ENCODE data around the gene PROM1. TPM values are rescaled to one million over a fixed set of nuclear protein-coding genes. Genes with fewer than 3 reads are reported as not detected.

PROM1 gene, protein sequence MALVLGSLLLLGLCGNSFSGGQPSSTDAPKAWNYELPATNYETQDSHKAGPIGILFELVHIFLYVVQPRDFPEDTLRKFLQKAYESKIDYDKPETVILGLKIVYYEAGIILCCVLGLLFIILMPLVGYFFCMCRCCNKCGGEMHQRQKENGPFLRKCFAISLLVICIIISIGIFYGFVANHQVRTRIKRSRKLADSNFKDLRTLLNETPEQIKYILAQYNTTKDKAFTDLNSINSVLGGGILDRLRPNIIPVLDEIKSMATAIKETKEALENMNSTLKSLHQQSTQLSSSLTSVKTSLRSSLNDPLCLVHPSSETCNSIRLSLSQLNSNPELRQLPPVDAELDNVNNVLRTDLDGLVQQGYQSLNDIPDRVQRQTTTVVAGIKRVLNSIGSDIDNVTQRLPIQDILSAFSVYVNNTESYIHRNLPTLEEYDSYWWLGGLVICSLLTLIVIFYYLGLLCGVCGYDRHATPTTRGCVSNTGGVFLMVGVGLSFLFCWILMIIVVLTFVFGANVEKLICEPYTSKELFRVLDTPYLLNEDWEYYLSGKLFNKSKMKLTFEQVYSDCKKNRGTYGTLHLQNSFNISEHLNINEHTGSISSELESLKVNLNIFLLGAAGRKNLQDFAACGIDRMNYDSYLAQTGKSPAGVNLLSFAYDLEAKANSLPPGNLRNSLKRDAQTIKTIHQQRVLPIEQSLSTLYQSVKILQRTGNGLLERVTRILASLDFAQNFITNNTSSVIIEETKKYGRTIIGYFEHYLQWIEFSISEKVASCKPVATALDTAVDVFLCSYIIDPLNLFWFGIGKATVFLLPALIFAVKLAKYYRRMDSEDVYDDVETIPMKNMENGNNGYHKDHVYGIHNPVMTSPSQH
- total RNA-seq (ENCODE audit: insufficient read depth, low replicate concordance) = 4.1 TPM

DNA sequence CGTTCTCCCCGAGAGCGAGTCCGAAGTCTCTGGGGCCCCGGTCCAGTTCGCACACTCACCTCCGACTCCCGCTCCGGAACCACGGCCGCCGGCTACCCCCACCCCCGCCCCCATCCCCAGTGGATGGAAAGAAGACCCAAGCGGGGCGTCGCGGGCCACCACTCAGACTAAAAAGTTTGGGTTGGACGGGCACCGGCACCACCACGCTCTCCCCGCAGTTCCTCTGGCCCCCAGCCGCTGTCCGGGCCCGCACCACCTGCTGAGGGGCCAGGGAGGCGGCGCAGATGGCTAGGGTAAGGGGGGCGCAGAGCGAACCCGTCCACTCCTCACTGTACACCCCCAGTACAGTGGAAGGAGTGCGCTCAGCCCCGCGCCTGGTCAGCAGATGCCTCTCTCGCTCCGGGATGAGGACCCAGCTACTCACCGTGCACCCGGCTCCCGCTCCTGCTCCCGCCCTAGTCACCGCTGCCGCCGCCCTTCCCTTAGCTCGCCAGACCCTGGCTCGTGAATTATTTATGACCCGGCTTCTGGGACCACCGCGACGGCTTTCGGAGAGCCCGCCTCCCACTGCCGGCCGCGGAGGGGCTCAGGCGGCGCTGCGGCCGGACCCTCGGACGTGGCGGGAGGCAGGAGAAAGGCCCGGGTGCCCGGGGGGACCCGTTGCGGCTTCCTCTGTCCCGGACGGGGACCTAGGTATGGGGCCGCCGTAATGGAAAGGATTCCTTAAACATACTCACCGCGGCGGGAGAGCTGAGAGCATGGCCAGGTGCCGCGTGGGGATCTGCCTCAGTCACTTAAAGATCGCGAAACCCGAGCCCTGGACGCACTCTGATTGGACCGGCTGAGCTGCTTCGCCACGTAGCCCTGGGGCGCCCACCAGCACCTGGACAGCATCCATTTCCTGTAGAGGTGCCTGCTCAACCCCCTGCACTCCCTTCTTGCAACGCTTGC, at the start of gene PROM1:
TSS of gene PROM1 (minus strand) at position 783 of the 951 bp plus-strand sequence. CDS start 8,117 bp downstream, outside the sequence.
- DNase-seq (ENCODE audit: low spot score) = no peak

DNA sequence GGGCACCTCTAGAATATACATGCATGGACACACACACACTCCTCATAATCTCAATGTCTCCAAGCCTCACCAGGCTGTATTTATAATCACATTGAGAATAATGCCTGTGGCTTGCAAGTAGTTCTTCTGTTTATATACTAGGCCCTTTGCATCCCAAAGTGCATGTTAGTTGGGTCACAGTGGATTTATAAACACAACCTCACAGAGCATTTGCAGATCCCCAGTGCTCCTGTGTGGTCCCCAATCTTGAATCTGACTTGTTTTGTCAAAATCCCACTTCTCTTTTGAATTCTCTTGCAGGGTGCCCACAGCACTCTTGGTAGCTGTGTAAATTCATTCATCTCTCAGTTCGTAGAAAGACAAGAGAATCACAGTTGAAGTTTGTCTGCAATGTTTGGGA, 49.6 kb upstream of the PROM1 start:
- DNase-seq (ENCODE audit: low spot score) = no peak

DNA sequence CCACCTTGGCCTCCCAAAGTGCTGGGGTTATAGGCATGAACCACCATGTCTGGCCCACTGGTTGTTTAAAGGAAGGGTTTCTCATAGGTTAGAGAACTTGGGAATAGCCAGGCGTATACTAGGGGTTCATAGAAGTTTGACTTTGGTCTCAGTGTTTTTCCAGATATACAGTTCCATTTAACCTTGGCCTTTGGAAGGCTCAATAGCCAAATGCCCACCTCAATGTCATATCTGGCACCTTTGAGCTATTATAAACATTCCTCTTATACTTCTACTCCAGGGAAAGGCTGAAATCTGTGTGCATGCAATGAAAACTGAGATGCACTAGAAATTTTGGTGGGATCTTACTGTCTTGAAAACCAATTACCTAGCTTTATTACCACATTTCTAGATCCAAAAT, 47.5 kb upstream of the PROM1 start:
- DNase-seq (ENCODE audit: low spot score) = no peak

DNA sequence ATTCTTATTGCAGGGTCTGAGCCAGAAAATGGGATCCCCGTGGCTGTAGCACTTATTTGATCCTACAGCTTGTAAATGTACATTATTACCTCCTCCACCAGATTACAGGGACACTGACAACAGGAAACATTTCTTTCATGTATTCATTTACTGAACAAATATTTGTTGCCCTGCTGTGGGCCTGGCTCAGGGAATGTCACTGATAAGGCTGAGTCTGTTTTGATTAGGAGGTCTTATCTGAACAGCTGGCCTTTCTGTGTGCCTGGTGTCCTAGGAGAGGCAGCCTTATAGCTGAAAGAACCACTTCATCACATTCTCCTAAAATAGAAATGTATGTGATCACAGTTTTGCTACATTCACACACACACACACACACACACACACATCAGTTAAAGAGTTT, 45.5 kb upstream of the PROM1 start:
- peak; percentile 72 for DNase-seq (ENCODE audit: low spot score)

DNA sequence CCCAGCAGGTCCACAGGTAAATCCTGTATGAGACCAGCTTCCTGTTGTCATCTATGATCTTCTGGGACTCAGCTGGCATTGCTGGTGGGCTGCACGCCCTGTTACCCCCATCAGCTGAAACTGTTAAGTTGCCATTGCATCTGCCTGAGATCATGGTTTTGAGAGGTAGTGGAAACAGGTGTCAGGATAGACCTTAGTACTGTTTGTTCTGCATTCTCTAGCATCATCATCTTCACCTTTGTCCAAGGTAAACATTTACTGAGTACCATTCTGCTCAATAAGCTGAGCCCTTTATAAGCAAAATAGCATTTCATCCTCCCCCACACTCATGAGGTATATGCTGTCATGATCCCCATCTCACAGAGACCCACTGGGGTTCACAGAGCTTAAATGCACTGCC, 42.9 kb upstream of the PROM1 start:
- DNase-seq (ENCODE audit: low spot score) = no peak

DNA sequence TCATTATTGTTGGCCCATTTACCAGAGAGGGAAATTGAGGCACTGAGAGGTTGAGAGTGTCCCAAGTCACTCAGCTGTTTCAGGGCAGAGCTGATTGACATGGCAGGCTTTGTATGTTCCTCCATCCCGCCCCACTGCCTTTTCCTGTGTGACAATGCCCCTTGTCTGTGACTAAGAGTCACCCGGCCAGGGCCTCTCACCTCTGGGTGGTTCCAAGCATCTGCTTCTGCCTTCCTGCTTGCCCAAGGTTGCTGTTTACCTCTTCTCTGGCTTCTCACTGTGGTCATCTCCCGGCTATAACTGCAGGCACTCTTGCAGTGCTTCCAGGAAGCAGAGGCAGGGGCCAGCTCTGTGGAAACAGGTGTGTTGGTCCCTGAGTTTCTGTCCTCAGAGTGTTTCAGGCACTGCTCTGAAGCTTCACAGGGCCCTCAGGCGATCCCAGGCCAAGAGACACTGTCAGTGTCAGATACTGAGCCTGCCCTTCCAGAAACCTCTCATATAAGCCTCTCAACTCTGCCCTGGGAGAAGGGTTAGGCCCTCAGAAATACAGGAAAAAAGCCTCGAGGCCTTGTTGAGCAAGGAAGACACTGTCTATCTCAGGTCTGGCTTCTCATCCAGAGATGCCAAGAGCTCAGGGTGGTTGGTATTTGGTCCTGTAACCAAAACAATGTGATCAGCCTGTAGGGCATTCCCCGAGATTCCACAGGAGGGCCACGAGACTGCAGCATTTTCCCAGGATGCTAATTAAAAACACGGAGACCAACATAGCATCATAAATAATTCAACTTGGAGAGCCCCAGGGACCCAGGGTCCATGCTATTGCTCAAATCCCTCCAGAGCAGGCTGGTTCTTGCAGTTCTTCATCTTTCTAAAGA, 42.0 kb upstream of the PROM1 start:
- DNase-seq (ENCODE audit: low spot score) = no peak

- peak; percentile 10 for DNase-seq (ENCODE audit: low spot score)
Observed at GRCh38 chr4:16124232-16124631, 40.4 kb upstream of the PROM1 start.

GRCh38 chr4:16123356-16124084, 39.7 kb upstream of the PROM1 start:
- no peak for DNase-seq (ENCODE audit: low spot score)

DNA sequence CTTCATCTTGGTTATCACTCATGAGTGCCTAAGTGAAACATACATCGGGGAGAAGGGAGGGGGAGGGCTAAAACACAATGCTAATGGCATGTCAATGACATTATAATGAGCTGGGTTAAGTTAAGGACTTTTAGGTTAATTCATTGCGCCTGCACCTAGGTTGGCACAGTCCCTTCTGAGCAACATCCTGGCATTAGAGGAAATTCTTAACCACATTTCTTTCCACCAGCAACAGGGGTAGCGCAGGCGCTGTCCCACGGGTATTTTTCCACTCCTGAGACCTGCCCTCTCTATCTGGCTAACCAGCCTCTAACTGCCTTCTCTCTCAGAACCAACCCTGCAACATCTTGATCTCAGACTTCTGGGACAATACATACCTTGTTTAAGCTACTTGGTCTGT, 39.0 kb upstream of the PROM1 start:
- no peak for DNase-seq (ENCODE audit: low spot score)

- no peak for DNase-seq (ENCODE audit: low spot score)
Observed at GRCh38 chr4:16122308-16122711, 38.5 kb upstream of the PROM1 start.

DNA sequence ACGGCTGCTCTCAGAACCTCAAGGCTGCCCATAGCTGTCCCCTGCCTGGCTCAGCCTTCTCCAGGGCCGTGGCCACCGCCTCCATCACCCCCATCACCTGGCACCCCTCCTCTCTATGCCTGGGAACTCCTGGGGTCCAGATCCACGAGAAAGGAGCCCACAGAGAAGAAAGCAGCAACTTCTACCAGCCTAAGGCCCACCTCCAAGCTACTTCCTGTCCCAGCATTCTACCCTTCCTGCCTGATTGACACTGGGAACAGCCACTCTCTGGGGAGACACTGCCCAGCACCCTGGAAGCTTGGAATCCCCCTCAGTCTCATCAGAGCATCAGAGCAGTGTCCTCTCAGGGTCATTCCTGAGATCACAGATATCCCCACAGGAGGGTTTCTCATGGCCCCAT, 36.9 kb upstream of the PROM1 start:
- no peak for DNase-seq (ENCODE audit: low spot score)

GRCh38 chr4:16119981-16120380, 36.2 kb upstream of the PROM1 start:
- DNase-seq (ENCODE audit: low spot score) = no peak

- no peak for DNase-seq (ENCODE audit: low spot score)
Observed at GRCh38 chr4:16118090-16118489, 34.3 kb upstream of the PROM1 start.

- DNase-seq (ENCODE audit: low spot score) = no peak
Observed at GRCh38 chr4:16117164-16117563, 33.3 kb upstream of the PROM1 start.

- no peak for DNase-seq (ENCODE audit: low spot score)
Observed at GRCh38 chr4:16116493-16116990, 32.7 kb upstream of the PROM1 start.

DNA sequence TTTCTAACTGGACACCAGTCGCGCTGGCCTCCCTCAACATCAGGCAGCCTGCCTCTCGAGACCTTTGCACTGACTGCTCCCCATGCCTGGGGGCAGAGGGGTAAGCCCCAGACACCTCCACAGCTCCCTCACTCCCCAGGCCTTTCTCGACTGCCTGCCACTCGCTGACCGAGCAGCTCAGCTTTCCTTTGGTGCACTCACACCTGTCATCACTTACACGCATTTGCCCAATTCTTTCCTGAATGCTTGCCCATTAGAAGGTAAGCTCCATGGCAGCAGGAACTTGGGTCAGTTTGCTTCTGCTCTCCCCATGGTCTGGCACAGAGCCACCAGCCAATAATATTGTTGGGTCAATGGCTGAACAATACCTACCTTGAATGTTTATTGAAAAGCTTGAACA, 32.2 kb upstream of the PROM1 start:
- no peak for DNase-seq (ENCODE audit: low spot score)

DNA sequence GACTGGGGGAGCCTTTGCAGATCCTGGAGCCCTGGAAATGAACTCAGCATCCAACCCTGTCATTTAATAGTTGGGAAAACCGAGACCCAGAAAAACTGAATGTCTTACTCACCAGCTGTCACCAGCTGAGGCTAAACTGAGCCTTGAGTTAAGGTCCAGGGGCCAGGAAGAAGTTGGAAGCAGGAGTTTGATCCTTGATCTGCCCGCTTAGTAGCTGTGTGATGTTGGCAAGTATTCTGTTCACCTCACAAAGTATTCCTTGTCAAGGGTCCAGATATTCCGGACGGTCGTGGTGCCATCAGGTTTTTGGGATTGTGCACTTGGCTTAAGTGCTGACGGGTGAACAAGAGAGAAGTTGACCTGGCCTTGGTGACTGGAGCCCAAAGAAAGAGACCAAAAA, 30.7 kb upstream of the PROM1 start:
- DNase-seq (ENCODE audit: low spot score) = no peak

GRCh38 chr4:16113741-16114140, 29.9 kb upstream of the PROM1 start:
- no peak for DNase-seq (ENCODE audit: low spot score)

DNA sequence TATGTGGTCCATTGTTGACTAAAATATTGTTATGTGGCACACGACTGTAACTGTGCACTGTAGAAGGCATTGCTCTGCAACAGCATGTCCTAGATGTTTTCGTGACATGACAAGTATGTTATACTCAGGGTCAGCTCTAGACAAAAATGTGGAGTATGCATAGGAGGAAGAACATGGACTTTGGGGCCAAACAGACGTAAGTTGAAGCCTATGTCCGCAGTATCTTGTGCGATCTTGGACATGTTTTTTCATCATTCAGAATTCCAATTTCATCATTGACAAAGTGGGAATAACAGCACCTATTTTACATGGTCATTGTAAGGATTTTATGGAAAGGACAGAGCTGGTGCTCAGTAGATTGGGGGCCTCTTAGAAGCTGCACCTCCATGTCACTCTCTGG, 27.7 kb upstream of the PROM1 start:
- no peak for DNase-seq (ENCODE audit: low spot score)
